Thoracic aorta (tissue), 2 donors: ENCODE measurements around the gene MYL7. TPM values are rescaled to one million over a fixed set of nuclear protein-coding genes. Genes with fewer than 3 reads are reported as not detected.

Experiments
- ATAC-seq: fragments of 150-250 bp; one replicate; pipeline ENCODE4 v1.8.0; 2017; ENCODE audit warnings: low read depth; ENCODE audit not compliant: insufficient number of reproducible peaks, low FRiP score
- DNase-seq: peaks from one replicate; pipeline ENCODE4 v3.0.0-alpha.2; 2020; ENCODE audit warnings: low spot score
- H3K27ac ChIP-seq, 2 donors: fragments of 200-600 bp; sonication (generic); 1 replicate in 1 of 2; 2 replicates in 1 of 2; pipeline ENCODE4 v1.5.1; 2016; ENCODE audit warnings: mild to moderate bottlenecking in 2 of 2, moderate library complexity in 2 of 2
- H3K27me3 ChIP-seq: fragments of 200-600 bp; sonication (generic); replicated peaks from 2 replicates; pipeline ENCODE4 v1.6.0; 2016; ENCODE audit warnings: mild to moderate bottlenecking; ENCODE audit not compliant: insufficient read depth
- H3K36me3 ChIP-seq: fragments of 200-600 bp; sonication (generic); one replicate; pipeline ENCODE4 v1.5.1; 2016
- H3K4me1 ChIP-seq, 2 donors: fragments of 200-600 bp; sonication (generic); 1 replicate in 1 of 2; 2 replicates in 1 of 2; pipeline versions ENCODE4 v1.5.1 to v1.6.0; 2016; ENCODE audit warnings: low read depth in 2 of 2, mild to moderate bottlenecking in 1 of 2; ENCODE audit not compliant: control insufficient read depth in 1 of 2
- H3K4me3 ChIP-seq: fragments of 200-600 bp; sonication (generic); 2 replicates; pipeline ENCODE4 v1.5.1; 2016; ENCODE audit warnings: mild to moderate bottlenecking
- H3K9me3 ChIP-seq: fragments of 200-600 bp; sonication (generic); 2 replicates; pipeline ENCODE4 v1.5.1; 2016
- total RNA-seq, 2 donors: library from RNA; depleted of rRNA; stranded (reverse); fragments of >200 nt; gene quantifications; one replicate each; pipeline versions ENCODE4 v1.1.0 to v1.2.3, GENCODE V29; 2016
- TF ChIP-seq, protein P1 (sequence below): fragments of 200-600 bp; sonication (generic); IDR thresholded peaks from one replicate; pipeline ENCODE4 v1.5.1; 2019; ENCODE audit warnings: antibody characterized with exemption

Gene MYL7
- total RNA-seq, 2 donors from 2014 or later, result not detected

DNA sequence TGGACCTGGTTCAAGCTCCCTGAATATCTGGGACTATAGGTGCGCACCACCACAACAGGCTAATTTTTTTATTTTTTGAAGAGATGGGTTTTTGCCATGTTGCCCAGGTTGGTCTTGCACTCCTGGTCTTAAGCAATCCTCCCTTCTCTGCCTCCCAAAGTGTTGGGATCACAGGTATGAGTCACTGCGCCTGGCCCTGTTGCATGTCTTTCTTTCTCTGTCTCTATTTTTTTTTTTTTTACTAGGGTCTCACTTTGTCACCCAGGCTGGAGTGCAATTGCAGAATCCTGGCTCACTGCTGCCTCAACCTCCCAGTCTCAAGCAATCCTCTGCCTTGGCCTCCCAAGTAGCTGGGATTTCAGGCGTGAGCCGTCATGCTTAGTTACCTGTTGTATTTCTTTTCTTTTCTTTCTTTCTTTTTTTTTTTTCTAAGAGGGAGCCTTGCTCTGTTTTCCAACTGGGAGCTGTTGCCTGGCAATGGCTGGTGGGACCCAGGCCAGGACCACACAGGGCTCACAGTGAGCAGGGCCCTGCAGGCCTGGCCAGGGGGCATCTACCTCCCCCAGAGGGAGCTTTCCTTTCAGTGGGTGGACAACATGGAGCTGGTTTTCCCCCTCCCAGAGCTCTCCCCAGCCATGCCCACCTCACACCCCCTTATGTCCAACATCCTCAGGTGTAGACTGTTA is 6.0 kb downstream of the MYL7 start:
- H3K27me3 ChIP-seq, result no peaks in the 10 kb centered on the region
- no peak overlapping the region for H3K4me3 ChIP-seq
- no peak overlapping the region for H3K27ac ChIP-seq
- no peak for ATAC-seq
- TF ChIP-seq, protein P1, sequence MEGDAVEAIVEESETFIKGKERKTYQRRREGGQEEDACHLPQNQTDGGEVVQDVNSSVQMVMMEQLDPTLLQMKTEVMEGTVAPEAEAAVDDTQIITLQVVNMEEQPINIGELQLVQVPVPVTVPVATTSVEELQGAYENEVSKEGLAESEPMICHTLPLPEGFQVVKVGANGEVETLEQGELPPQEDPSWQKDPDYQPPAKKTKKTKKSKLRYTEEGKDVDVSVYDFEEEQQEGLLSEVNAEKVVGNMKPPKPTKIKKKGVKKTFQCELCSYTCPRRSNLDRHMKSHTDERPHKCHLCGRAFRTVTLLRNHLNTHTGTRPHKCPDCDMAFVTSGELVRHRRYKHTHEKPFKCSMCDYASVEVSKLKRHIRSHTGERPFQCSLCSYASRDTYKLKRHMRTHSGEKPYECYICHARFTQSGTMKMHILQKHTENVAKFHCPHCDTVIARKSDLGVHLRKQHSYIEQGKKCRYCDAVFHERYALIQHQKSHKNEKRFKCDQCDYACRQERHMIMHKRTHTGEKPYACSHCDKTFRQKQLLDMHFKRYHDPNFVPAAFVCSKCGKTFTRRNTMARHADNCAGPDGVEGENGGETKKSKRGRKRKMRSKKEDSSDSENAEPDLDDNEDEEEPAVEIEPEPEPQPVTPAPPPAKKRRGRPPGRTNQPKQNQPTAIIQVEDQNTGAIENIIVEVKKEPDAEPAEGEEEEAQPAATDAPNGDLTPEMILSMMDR, result no peak
- no peaks in the 10 kb centered on the region for H3K4me1 ChIP-seq
- no peaks in the 10 kb centered on the region for H3K9me3 ChIP-seq
- no peaks in the 10 kb centered on the region for H3K36me3 ChIP-seq
- no peak for DNase-seq

DNA sequence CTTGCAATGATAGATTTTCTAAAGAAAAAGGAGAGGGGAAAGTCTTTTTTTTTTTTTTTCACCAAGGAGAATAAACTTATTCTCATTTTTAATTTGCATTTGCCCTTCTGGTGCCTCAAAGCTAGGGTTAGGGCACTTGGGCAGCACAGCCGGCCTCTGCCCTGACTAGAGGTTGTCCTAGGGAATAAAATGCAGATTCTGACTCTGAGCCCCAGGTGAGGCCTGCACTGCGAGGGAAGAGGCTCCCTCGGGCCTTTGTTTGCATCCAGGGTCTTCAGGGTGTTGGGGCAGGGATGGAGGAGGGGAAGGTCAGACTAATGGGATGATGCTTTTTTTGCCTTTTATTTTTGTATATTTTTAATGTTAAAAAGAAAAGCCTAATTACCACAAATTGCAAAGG is 7.8 kb downstream of the MYL7 start:
- no peaks in the 10 kb centered on the region for H3K4me1 ChIP-seq
- no peak overlapping the region for H3K4me3 ChIP-seq
- no peaks in the 10 kb centered on the region for H3K9me3 ChIP-seq
- no peaks in the 10 kb centered on the region for H3K27me3 ChIP-seq
- ATAC-seq (no peak), DNase-seq (no peak)
- H3K27ac ChIP-seq, result no peak overlapping the region
- TF ChIP-seq, protein P1, result no peak
- H3K36me3 ChIP-seq, result no peaks in the 10 kb centered on the region

DNA sequence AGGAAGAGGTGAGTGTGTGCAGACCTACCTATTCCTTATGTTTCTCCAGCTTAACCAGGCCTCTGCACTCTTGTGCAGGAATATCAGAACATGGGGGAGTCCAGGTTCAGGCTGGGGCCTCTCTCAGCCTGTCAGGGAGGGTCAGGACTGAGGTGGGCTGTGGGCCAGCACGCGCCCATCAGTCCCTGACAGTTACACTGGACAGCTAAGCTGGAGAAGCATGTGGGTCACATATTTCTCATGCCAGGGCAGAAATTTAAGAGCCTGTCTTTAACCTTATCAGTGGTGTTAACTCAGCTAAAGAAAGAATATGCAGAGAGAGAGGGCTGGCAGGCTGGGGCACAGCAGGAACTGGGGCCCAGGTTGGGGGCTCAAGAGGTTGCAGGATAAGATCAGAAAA is 9.1 kb downstream of the MYL7 start:
- TF ChIP-seq, protein P1, result no peak
- H3K27ac ChIP-seq, result no peak overlapping the region
- no peak for DNase-seq
- no peak overlapping the region for H3K4me3 ChIP-seq
- no peaks in the 10 kb centered on the region for H3K9me3 ChIP-seq
- no peaks in the 10 kb centered on the region for H3K27me3 ChIP-seq
- no peak for ATAC-seq
- no peaks in the 10 kb centered on the region for H3K4me1 ChIP-seq
- no peaks in the 10 kb centered on the region for H3K36me3 ChIP-seq

DNA sequence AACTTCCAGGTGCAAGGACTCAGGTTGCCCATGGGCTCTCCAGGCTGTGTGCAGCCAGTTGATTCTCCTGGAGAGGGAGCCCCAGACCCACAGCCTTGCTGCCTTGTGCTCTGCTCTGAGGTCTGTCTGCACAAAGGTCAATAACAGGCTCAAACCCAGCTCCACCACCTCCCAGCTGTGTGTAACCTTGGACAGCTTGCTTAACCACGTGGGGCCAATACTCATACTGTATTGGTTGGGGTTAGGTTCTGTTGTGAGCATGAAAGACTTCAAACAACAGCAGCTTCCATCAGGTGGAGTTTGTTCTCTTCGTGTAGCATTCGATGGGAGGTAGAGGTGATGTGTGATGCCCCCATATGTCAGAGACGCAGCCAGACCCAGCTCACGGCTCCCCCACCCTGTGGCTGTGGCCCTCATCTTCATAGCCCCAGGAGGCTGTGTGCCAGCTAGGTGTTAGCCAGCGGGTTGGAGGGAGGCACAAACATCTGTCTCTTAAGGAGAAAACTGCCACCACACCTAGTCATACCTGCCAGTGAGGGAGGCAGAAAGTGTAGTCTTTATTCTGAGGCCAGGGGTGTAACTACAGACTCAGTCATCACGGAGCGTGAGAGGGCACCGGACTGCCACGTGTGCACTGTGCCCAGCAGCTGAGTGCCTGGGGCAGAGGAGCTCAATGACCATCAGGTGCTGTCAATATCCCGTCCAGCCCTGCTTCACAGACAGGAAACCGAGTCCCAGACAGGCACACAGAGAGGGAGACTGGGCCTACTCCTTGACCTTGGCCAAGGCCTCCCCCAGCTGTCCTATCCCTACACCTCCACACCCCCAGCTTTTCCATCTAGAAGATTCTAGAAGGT is 9.7 kb downstream of the MYL7 start:
- Histone ChIP-seq H3K36me3 (no peaks in the 10 kb centered on the region), H3K27me3 (no peaks in the 10 kb centered on the region), H3K9me3 (no peaks in the 10 kb centered on the region), H3K27ac (no peak overlapping the region), H3K4me1 (no peaks in the 10 kb centered on the region), H3K4me3 (no peak overlapping the region)
- TF ChIP-seq, protein P1, result no peak
- no peak for DNase-seq
- ATAC-seq, result no peak

DNA sequence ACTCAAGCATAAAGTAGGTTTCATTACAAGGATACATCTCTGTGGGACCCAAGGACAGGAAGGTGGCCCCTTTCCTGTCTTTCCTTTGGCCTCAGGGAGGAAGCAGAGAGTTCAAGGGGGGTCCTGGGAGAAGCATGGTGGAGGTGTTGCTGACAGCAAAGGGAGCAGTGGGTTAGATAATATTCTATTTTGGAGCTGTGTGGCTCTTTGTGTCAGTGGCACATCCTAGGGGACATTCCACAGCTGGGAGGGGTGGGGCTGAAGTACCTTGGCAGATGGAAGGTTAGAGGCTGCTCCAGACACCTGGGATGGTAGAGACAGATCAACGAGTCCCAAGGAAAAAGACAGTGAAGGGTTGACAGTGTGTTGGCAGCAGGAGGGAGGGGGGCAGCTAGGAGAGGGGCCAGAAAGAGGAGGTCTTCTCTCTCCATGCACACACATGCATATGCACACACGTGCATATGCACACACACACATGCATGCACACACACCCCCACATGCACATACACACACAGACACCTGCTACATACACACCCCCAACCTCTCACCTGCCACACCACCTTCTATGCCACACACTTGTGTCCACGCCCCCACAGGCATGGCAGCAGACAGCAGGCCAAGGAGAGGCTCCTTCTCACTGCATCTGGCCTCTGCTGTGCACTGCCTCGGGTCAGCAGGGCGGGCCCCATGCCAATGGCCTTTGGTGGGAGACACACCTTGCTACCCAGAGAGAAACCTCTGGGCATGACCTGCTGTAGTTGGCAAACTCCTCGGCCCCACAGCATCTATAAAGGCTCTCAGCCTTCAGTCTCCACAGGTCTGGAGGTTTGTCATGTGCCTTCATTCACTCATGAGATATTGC is 12.2 kb downstream of the MYL7 start:
- H3K4me3 ChIP-seq, result no peak overlapping the region
- TF ChIP-seq, protein P1, result no peak
- no peaks in the 10 kb centered on the region for H3K36me3 ChIP-seq
- peaks cover 0 to 3% of the 10 kb centered on the region in 2 donors for H3K4me1 ChIP-seq
- no peaks in the 10 kb centered on the region for H3K9me3 ChIP-seq
- no peak overlapping the region for H3K27ac ChIP-seq
- DNase-seq (no peak), ATAC-seq (no peak)
- no peaks in the 10 kb centered on the region for H3K27me3 ChIP-seq
